Activated B cell treated with CpG ODN at 0.5 μM for 24 hours (primary cell): ENCODE results near the gene NRXN2. TPM values are rescaled to one million over a fixed set of nuclear protein-coding genes. Genes with fewer than 3 reads are reported as not detected.

ENCODE experiments used
- ATAC-seq: fragments of 200-7000 bp; cut with Tn5 transposase; one replicate; pipeline ENCODE4 v1.10.0; 2021; ENCODE audit warnings: low read depth, mild to moderate bottlenecking, moderate library complexity
- CTCF ChIA-PET: fragments of 350-600 bp; sonication (Branson Sonifier 250); formaldehyde crosslinking; loops from one replicate; lab custom pipeline; 2021; ENCODE audit warnings: antibody characterized with exemption; lab: Charles Lee
- POLR2A ChIA-PET: fragments of 350-600 bp; sonication (Branson Sonifier 250); formaldehyde crosslinking; loops from one replicate; lab custom pipeline; 2021; ENCODE audit warnings: antibody characterized with exemption; lab: Charles Lee
- DNase-seq: peaks from one replicate; pipeline ENCODE4 v3.0.0; 2022
- H3K27ac Mint-ChIP-seq: one replicate; pipeline ENCODE4 v1.8.0; 2020; ENCODE audit warnings: mixed read lengths
- H3K27me3 Mint-ChIP-seq: one replicate; pipeline ENCODE4 v1.8.0; 2021; ENCODE audit warnings: mixed read lengths
- H3K36me3 Mint-ChIP-seq: one replicate; pipeline ENCODE4 v1.8.0; 2021; ENCODE audit warnings: low read depth, mixed read lengths
- H3K4me1 Mint-ChIP-seq: one replicate; pipeline ENCODE4 v1.8.0; 2021; ENCODE audit warnings: mixed read lengths
- H3K4me3 Mint-ChIP-seq: one replicate; pipeline ENCODE4 v1.8.0; 2020; ENCODE audit warnings: mild to moderate bottlenecking, mixed read lengths
- H3K9me3 Mint-ChIP-seq: one replicate; pipeline ENCODE4 v1.8.0; 2020; ENCODE audit warnings: mixed read lengths
- intact Hi-C: fragments of 100-400 bp; cut with micrococcal nuclease; formaldehyde crosslinking; loops from one replicate; pipeline ENCODE4 v1.15.1; 2024
- total RNA-seq: library from RNA; stranded (reverse); gene quantifications from 2 replicates; pipeline ENCODE4 v1.2.3, GENCODE V29; 2022
- TF ChIP-seq, protein P1 (sequence below): fragments of 200-600 bp; IDR thresholded peaks from one replicate; pipeline ENCODE4 v1.8.0; 2022; ENCODE audit warnings: antibody characterized with exemption, mild to moderate bottlenecking

Gene NRXN2
- total RNA-seq, 1 donor from 2014 or later, result 0.73 TPM

DNA sequence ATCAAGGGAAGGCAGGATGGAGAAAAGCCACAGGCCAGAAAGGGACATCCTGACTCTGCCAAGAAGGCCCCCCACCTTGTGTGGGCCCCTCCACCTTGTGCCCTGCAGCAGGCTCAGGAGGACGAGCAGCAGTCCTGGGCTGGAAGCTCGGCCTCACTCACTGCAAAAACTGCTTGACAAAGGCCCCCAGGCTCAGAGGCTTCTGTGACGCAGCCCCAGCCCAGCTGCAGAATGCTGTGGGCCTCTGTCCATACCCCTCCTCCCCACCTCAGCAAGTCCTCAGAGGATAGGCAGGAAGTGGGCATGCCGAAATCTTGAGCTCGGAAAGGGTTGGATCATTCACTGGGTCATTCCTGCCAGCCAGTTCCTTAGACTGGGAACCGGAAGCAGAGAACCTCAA lies 61.9 kb downstream of the NRXN2 start:
- Mint-ChIP-seq H3K27me3 (peaks cover 3% of the 10 kb centered on the region), H3K27ac (no peak overlapping the region), H3K4me1 (no peaks in the 10 kb centered on the region), H3K4me3 (no peak overlapping the region), H3K9me3 (no peaks in the 10 kb centered on the region), H3K36me3 (no peaks in the 10 kb centered on the region)
- TF ChIP-seq, protein P1, sequence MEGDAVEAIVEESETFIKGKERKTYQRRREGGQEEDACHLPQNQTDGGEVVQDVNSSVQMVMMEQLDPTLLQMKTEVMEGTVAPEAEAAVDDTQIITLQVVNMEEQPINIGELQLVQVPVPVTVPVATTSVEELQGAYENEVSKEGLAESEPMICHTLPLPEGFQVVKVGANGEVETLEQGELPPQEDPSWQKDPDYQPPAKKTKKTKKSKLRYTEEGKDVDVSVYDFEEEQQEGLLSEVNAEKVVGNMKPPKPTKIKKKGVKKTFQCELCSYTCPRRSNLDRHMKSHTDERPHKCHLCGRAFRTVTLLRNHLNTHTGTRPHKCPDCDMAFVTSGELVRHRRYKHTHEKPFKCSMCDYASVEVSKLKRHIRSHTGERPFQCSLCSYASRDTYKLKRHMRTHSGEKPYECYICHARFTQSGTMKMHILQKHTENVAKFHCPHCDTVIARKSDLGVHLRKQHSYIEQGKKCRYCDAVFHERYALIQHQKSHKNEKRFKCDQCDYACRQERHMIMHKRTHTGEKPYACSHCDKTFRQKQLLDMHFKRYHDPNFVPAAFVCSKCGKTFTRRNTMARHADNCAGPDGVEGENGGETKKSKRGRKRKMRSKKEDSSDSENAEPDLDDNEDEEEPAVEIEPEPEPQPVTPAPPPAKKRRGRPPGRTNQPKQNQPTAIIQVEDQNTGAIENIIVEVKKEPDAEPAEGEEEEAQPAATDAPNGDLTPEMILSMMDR, result no peak
- CTCF ChIA-PET, result no interaction called here
- intact Hi-C loops, result no loop called here
- no peak for ATAC-seq
- POLR2A ChIA-PET, result no interaction called here
- no peak for DNase-seq

DNA sequence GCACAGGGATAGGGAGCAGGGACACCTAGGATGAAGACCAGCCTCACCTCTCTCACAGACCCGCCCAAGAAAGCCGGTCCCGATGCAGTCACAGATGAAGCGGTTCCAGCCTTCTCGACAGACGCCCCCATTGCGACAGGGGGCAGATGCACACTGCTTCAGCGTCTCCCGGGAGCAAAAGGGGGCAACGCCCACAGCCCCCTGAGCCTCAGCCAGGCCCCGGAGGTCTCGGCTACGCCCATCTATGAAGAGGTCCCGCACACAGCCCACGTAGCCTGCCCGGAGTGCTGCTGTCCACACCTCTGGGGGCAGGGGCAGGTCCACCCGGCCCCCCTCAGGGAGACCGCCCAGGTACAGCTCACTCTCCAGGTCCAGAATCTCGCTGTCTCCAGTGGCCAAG lies 62.3 kb downstream of the NRXN2 start:
- H3K4me3 Mint-ChIP-seq, result no peak overlapping the region
- H3K4me1 Mint-ChIP-seq, result peaks cover 2% of the 10 kb centered on the region
- H3K27ac Mint-ChIP-seq, result no peak overlapping the region
- H3K36me3 Mint-ChIP-seq, result no peaks in the 10 kb centered on the region
- intact Hi-C loops, result no loop called here
- ChIA-PET CTCF (interaction anchor here (1.8 kb wide), 1 partner anchor 10 kb away, joined by 9 read pairs; no protein-coding TSS in a partner anchor), POLR2A (no interaction called here)
- DNase-seq, result no peak
- H3K27me3 Mint-ChIP-seq, result peaks cover 3% of the 10 kb centered on the region
- H3K9me3 Mint-ChIP-seq, result no peaks in the 10 kb centered on the region
- no peak for ATAC-seq
- TF ChIP-seq, protein P1, result no peak

DNA sequence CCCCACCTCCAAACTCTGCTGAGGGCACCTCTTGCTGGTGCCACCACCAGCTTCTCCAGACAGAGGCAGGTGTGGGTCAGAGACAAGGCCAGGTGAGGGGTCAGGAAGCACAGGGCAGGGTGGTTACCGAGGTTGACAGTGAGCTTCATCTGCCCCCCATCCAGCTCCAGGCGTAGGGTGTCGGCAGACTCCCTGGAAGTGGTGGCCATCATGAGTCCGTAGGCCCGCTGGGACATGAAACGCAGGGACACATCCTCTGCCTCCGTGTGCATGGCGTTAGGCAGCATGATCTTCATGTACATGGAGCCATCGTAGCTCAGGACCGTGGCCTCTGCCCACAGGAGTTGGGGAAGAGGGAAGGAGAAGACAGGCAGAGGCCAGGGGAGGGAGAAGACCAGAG lies 62.8 kb downstream of the NRXN2 start:
- intact Hi-C loops, result no loop called here
- CTCF ChIA-PET, result interaction anchor here (1.8 kb wide), 1 partner anchor 9 kb away, joined by 9 read pairs; no protein-coding TSS in a partner anchor
- POLR2A ChIA-PET, result no interaction called here
- Mint-ChIP-seq H3K27ac (no peak overlapping the region), H3K4me1 (peaks cover 7% of the 10 kb centered on the region), H3K9me3 (no peaks in the 10 kb centered on the region), H3K27me3 (peaks cover 3% of the 10 kb centered on the region), H3K4me3 (no peak overlapping the region), H3K36me3 (no peaks in the 10 kb centered on the region)
- TF ChIP-seq, protein P1, result no peak
- ATAC-seq, result no peak
- DNase-seq, result no peak

DNA sequence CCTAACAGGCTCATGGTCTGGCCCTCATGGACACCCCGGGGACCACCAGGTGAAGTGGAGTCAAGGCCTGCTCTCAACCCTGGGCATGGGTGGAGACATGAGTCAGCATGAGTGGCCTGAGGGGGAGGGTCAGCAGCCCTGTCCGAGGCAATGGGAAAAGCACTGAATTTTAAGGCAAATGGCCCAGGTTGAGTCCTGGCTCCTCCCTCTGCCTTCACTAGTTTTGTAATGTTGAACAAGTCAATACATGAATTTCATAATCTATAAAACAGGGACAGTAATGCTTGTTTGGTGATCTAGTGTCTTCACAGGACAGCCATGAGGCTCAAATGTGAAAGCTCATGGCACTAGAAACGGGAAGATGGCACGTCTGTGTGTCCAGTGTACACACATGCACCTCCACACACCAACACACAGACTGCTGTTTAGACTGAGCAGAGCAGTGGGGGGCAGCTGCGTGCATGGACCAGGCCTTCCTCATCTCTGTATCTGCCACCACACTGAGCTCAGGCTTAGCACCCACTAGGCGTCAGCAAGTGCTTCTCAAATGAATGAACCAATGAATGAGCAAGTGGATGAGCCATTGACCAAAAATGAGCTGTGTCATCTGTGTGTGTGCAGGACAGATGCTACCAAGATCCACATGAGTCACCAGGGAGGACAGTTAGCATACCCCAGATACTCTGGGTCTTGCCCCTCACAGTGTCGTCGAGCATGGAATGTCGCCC lies 63.4 kb downstream of the NRXN2 start:
- Mint-ChIP-seq H3K36me3 (no peaks in the 10 kb centered on the region), H3K4me3 (no peak overlapping the region), H3K4me1 (peaks cover 14% of the 10 kb centered on the region), H3K27me3 (peaks cover 3% of the 10 kb centered on the region), H3K27ac (no peak overlapping the region), H3K9me3 (no peaks in the 10 kb centered on the region)
- intact Hi-C loops, result no loop called here
- TF ChIP-seq, protein P1, result no peak
- ATAC-seq (no peak), DNase-seq (no peak)
- CTCF ChIA-PET, result interaction anchor here (1.8 kb wide), 1 partner anchor 9 kb away, joined by 9 read pairs; no protein-coding TSS in a partner anchor
- POLR2A ChIA-PET, result no interaction called here

DNA sequence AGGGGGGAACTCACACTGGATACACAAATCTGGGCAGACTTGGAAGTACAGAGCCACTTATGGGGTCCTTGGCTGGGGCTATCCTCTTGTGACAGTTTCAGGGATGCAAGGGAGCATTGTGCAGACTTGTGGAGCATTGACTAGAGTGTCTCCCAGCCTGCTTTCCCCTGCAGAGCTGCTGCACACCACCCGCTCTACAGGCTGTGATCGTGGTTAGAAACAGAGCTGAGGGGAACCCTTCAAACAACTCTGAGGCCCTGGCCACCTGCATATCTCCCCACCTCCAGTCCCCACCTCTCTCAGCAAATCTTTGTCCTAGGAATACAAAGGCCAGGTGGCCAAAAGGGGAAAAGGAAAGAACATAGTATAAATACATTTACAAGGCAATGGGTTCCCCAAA lies 64.7 kb downstream of the NRXN2 start:
- no peak for ATAC-seq
- Mint-ChIP-seq H3K27me3 (peaks cover 3% of the 10 kb centered on the region), H3K9me3 (no peaks in the 10 kb centered on the region), H3K27ac (no peak overlapping the region), H3K36me3 (no peaks in the 10 kb centered on the region), H3K4me3 (no peak overlapping the region), H3K4me1 (peaks cover 20% of the 10 kb centered on the region)
- ChIA-PET POLR2A (no interaction called here), CTCF (no interaction called here)
- TF ChIP-seq, protein P1, result no peak
- DNase-seq, result no peak
- intact Hi-C loops, result no loop called here
